Esophagus squamous epithelium (tissue), 5 donors: ENCODE data around the gene PAOX. TPM values are rescaled to one million over a fixed set of nuclear protein-coding genes. Genes with fewer than 3 reads are reported as not detected.
"Not testable (repeated sequence)": the region's sequence is repeated elsewhere in the genome, so short reads cannot be mapped to it uniquely, and the experiment has no call there.

Experiments used
- DNase-seq: peaks from one replicate; lab custom pipeline; 2025; lab: John Stamatoyannopoulos, UW
- H3K27ac ChIP-seq, 4 donors: fragments of 200-600 bp; sonication (generic); one replicate each; pipeline ENCODE4 v1.5.1; 2016 to 2019; ENCODE audit warnings: mild to moderate bottlenecking in 1 of 4
- H3K27me3 ChIP-seq, 4 donors: fragments of 200-600 bp; sonication (generic); 1 replicate in 3 of 4; 2 replicates in 1 of 4; pipeline versions ENCODE4 v1.5.1 to v1.6.0; 2017 to 2021; ENCODE audit warnings: antibody characterized with exemption in 1 of 4
- H3K36me3 ChIP-seq, 3 donors: fragments of 200-600 bp; sonication (generic); one replicate each; pipeline ENCODE4 v1.5.1; 2016 to 2019
- H3K4me1 ChIP-seq, 3 donors: fragments of 200-600 bp; sonication (generic); one replicate each; pipeline ENCODE4 v1.5.1; 2017 to 2019
- H3K4me3 ChIP-seq, 4 donors: fragments of 200-600 bp; sonication (generic); 1 replicate in 3 of 4; 2 replicates in 1 of 4; pipeline ENCODE4 v1.5.1; 2016 to 2019; ENCODE audit warnings: mild to moderate bottlenecking in 2 of 4, moderate library complexity in 1 of 4
- H3K9me3 ChIP-seq, 3 donors: fragments of 200-600 bp; sonication (generic); one replicate each; pipeline ENCODE4 v1.5.1; 2016 to 2019
- POLR2A ChIP-seq, 4 donors: fragments of 450-650 bp; IDR thresholded peaks; one replicate each; pipeline ENCODE4 v1.6.1; 2017; ENCODE audit warnings: antibody characterized with exemption in 4 of 4, mild to moderate bottlenecking in 4 of 4, moderate library complexity in 3 of 4
- WGBS, 2 donors: methylation state at CpG; one replicate each; pipeline ENCODE4 v1.1.5; 2018; 5-methylcytosine and 5-hydroxymethylcytosine counted together
- intact Hi-C: fragments of 100-400 bp; cut with DNase I; formaldehyde crosslinking; loops from one replicate; pipeline ENCODE4 v1.15.0; 2022
- total RNA-seq, 4 donors: library from RNA; depleted of rRNA; stranded (reverse); fragments of >200 nt; gene quantifications; one replicate each; pipeline ENCODE4 v1.1.0, GENCODE V29; 2016
- TF ChIP-seq, protein P1 (sequence below), 6 experiments: fragments of 450-650 bp in 4 of 6; fragments of 200-600 bp in 2 of 6; sonication (generic) in 2 of 6; IDR thresholded peaks; one replicate each; pipeline ENCODE4 v1.5.1; 2016 to 2019; ENCODE audit warnings: antibody characterized with exemption in 6 of 6, mild to moderate bottlenecking in 4 of 6, moderate library complexity in 4 of 6
- donor health status: DM: yes; HTN: yes; CAD: no.

PAOX gene
- total RNA-seq, 4 donors from 2014 or later = 11.5 to 16.6 (median 15.9) TPM

GRCh38 chr10:133379801-133380666 lies 972 bp downstream of the PAOX start:
- Histone ChIP-seq H3K4me3 (peak overlapping the region; percentile 67 to 98 (median 82)), H3K36me3 (peaks cover 0 to 41% (median 0%) of the 10 kb centered on the region in 3 donors), H3K27me3 (no peaks in the 10 kb centered on the region), H3K9me3 (no peaks in the 10 kb centered on the region), H3K4me1 (peaks cover 15 to 31% (median 25%) of the 10 kb centered on the region in 3 donors), H3K27ac (peak overlapping the region; percentile 86 to 94 (median 94))
- intact Hi-C loops = no loop called here
- 83 to 93% methylated on average over 5 to 7 of the region's 36 CpGs for WGBS, 2 donors
- TF ChIP-seq POLR2A (IDR thresholded peaks at IDR 0.05) = no peak
- TF ChIP-seq, protein P1, sequence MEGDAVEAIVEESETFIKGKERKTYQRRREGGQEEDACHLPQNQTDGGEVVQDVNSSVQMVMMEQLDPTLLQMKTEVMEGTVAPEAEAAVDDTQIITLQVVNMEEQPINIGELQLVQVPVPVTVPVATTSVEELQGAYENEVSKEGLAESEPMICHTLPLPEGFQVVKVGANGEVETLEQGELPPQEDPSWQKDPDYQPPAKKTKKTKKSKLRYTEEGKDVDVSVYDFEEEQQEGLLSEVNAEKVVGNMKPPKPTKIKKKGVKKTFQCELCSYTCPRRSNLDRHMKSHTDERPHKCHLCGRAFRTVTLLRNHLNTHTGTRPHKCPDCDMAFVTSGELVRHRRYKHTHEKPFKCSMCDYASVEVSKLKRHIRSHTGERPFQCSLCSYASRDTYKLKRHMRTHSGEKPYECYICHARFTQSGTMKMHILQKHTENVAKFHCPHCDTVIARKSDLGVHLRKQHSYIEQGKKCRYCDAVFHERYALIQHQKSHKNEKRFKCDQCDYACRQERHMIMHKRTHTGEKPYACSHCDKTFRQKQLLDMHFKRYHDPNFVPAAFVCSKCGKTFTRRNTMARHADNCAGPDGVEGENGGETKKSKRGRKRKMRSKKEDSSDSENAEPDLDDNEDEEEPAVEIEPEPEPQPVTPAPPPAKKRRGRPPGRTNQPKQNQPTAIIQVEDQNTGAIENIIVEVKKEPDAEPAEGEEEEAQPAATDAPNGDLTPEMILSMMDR (IDR thresholded peaks at IDR 0.05) = no peak
- DNase-seq = no peak

GRCh38 chr10:133381036-133381435 lies 2.0 kb downstream of the PAOX start:
- H3K27me3 ChIP-seq = no peaks in the 10 kb centered on the region
- H3K4me3 ChIP-seq = no peak overlapping the region
- intact Hi-C loops = no loop called here
- H3K27ac ChIP-seq = no peak overlapping the region
- H3K4me1 ChIP-seq = peaks cover 15 to 31% (median 25%) of the 10 kb centered on the region in 3 donors
- WGBS, 2 donors = 92 to 100% methylated on average over 5 to 7 of the region's 8 CpGs
- no peak for TF ChIP-seq POLR2A (IDR thresholded peaks at IDR 0.05)
- H3K36me3 ChIP-seq = peaks cover 0 to 49% (median 0%) of the 10 kb centered on the region in 3 donors
- DNase-seq = no peak
- no peaks in the 10 kb centered on the region for H3K9me3 ChIP-seq

- Histone ChIP-seq H3K27me3 (no peaks in the 10 kb centered on the region), H3K4me1 (peaks cover 9 to 22% (median 18%) of the 10 kb centered on the region in 3 donors), H3K27ac (no peak overlapping the region), H3K9me3 (no peaks in the 10 kb centered on the region), H3K4me3 (no peak overlapping the region), H3K36me3 (peaks cover 0 to 57% (median 0%) of the 10 kb centered on the region in 3 donors)
- 92 to 95% methylated on average over 4 of the region's 4 CpGs for WGBS, 2 donors
- TF ChIP-seq, protein P1 (IDR thresholded peaks at IDR 0.05) = no peak
- TF ChIP-seq POLR2A (IDR thresholded peaks at IDR 0.05) = no peak
- no peak for DNase-seq
- intact Hi-C loops = no loop called here
Observed at GRCh38 chr10:133383551-133383950, 4.5 kb downstream of the PAOX start.

DNA sequence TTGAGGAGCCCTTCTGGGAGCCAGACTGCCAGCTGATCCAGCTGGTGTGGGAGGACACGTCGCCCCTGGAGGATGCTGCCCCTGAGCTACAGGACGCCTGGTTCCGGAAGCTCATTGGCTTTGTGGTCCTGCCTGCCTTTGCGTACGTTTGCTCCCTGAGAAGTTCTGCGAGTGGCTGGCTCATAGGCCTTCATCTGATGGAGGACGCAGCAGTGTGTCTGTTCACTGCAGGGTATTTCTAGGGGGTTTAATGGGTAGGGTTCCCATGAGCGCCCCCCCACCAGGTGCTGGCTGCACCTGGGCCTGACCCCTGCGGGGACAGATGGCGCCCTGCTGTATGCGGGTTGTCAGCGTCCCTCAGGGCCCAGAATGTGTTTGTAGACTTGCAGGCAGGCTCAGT lies 5.0 kb downstream of the PAOX start:
- H3K9me3 ChIP-seq = no peaks in the 10 kb centered on the region
- TF ChIP-seq POLR2A (IDR thresholded peaks at IDR 0.05) = no peak
- TF ChIP-seq, protein P1 (IDR thresholded peaks at IDR 0.05) = no peak
- peaks cover 9 to 22% (median 18%) of the 10 kb centered on the region in 3 donors for H3K4me1 ChIP-seq
- H3K4me3 ChIP-seq = no peak overlapping the region
- no peaks in the 10 kb centered on the region for H3K27me3 ChIP-seq
- intact Hi-C loops = no loop called here
- DNase-seq = no peak
- no peak overlapping the region for H3K27ac ChIP-seq
- peaks cover 0 to 61% (median 0%) of the 10 kb centered on the region in 3 donors for H3K36me3 ChIP-seq
- 94% methylated on average over 11 of the region's 13 CpGs; no CpG with 5 or more reads in 1 of the 2 donors for WGBS, 2 donors

DNA sequence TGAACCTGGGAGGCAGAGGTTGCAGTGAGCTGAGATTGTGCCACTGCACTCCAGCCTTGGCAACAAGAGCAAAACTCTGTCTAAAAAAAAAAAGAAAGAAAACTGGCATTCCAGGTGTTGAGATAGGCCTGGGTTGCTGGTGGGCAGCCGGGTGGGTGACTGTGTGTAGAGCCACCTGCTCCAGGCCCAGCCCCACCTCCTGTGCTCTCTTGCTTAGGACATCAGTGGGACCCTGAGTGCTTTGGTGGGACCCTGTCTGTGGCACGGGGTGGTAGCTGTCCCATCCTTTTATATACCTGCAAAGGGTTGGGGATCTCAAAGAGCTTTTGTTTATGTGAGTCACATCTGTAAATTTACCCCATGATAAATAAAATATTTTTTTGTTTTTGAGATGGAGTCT lies 6.2 kb downstream of the PAOX start:
- peaks cover 0 to 68% (median 0%) of the 10 kb centered on the region in 3 donors for H3K36me3 ChIP-seq
- TF ChIP-seq POLR2A (IDR thresholded peaks at IDR 0.05) = no peak
- TF ChIP-seq, protein P1 (IDR thresholded peaks at IDR 0.05) = no peak
- no peaks in the 10 kb centered on the region for H3K27me3 ChIP-seq
- H3K27ac ChIP-seq = no peak overlapping the region
- intact Hi-C loops = no loop called here
- no peak for DNase-seq
- H3K9me3 ChIP-seq = no peaks in the 10 kb centered on the region
- H3K4me1 ChIP-seq = peaks cover under 1 to 13% (median 9%) of the 10 kb centered on the region in 3 donors
- 92 to 93% methylated on average over 2 of the region's 2 CpGs for WGBS, 2 donors
- no peak overlapping the region for H3K4me3 ChIP-seq

- intact Hi-C loops, H3K4me3 ChIP-seq, H3K27me3 ChIP-seq, H3K9me3 ChIP-seq, DNase-seq, H3K27ac ChIP-seq, H3K4me1 ChIP-seq: not testable (repeated sequence)
- WGBS, 2 donors = 90 to 100% methylated on average over 4 of the region's 4 CpGs
- peaks cover 0 to 73% (median 0%) of the 10 kb centered on the region in 3 donors for H3K36me3 ChIP-seq
Observed at GRCh38 chr10:133386951-133387350, 7.9 kb downstream of the PAOX start.
